ENCODE results near the gene GRHPR.
A peak's percentile ranks its signal among the peaks of the same experiment; 100 is the strongest.

DNA sequence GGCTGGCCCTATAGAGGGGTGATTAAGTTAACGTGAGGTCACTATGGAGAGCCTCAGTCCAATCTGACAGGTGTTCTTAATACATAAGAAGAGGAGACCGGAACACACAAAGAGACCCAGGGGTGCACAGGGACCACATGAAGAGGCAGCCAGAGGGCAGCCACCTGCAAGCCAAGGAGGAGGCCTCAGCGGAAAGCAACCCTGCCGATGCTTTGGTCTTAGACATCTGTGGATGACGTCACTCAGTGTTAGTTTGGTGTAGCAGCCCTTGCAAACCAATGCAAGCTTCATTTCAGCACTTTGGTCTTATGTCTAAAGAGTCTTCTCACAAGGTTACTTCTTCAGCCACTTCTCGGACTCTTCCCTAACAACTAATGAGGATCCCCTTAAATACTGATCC lies 47.6 kb upstream of the GRHPR start:
- TF ChIP-seq, protein P1, sequence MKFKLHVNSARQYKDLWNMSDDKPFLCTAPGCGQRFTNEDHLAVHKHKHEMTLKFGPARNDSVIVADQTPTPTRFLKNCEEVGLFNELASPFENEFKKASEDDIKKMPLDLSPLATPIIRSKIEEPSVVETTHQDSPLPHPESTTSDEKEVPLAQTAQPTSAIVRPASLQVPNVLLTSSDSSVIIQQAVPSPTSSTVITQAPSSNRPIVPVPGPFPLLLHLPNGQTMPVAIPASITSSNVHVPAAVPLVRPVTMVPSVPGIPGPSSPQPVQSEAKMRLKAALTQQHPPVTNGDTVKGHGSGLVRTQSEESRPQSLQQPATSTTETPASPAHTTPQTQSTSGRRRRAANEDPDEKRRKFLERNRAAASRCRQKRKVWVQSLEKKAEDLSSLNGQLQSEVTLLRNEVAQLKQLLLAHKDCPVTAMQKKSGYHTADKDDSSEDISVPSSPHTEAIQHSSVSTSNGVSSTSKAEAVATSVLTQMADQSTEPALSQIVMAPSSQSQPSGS (IDR thresholded peaks at IDR 0.05; ENCODE audit: low read length) = no peak
- peak; percentile 57 for TF ChIP-seq EED (IDR thresholded peaks at IDR 0.05; ENCODE audit: low read depth)

Measured in GM12878 (cell line).